Measurements from ENCODE around the gene ACIN1.

DNA sequence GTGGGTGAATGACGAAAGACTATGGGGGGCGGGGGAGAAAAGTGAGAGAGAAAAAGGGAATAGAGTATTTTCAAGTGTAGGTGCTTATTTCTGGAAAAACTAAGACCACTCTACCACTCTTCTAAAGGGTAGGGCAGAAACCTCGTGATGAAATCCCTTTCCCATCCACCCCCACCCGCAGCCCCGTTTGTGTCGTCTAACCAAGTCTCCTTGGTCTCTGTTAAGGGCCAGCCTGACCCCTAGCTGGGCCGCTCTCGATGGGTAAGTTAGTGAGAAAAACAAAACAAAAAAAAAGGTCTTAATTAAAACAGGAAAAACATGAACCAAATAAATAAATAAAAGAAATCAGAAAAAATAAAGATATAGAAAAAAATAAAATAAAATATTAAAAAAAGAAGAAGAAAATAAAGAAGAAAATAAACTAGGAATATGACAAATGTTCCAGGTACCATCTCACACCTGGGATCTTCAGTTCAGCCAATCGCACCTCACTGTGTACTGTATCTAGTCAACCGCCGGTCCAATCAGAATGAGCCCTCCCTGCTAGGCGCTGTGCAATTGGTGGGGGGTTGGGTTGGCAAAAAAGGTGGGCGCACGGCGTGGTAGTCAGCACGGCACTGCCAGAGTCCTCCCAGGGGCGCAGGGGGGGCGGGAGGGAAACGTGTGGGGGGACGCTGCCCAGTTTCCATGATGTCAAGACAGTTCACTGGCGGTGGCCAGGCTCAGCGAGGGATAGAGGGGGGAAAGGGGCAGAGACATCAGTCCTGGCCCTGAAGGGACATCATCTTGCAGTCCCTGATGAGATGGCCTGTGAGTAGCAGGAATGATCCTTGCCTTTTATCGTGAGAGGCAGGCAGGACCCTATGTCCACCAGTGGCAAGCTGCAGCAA is 27.8 kb downstream of the ACIN1 start:
- TF ChIP-seq, protein P1, sequence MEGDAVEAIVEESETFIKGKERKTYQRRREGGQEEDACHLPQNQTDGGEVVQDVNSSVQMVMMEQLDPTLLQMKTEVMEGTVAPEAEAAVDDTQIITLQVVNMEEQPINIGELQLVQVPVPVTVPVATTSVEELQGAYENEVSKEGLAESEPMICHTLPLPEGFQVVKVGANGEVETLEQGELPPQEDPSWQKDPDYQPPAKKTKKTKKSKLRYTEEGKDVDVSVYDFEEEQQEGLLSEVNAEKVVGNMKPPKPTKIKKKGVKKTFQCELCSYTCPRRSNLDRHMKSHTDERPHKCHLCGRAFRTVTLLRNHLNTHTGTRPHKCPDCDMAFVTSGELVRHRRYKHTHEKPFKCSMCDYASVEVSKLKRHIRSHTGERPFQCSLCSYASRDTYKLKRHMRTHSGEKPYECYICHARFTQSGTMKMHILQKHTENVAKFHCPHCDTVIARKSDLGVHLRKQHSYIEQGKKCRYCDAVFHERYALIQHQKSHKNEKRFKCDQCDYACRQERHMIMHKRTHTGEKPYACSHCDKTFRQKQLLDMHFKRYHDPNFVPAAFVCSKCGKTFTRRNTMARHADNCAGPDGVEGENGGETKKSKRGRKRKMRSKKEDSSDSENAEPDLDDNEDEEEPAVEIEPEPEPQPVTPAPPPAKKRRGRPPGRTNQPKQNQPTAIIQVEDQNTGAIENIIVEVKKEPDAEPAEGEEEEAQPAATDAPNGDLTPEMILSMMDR (conservative IDR thresholded peaks at IDR 0.05): no peak
- no peak for TF ChIP-seq ZFX (IDR thresholded peaks at IDR 0.05)

All from C4-2B (cell line).